Measurements from ENCODE around the gene TTLL7.

GRCh38 chr1:83958704-83959103 is 40.2 kb downstream of the TTLL7 start:
- TF ChIP-seq CTCF (IDR thresholded peaks at IDR 0.05) (no peak), POLR2A (IDR thresholded peaks at IDR 0.05; ENCODE audit: low read length) (no peak), JUN (IDR thresholded peaks at IDR 0.05) (no peak), CHD4 (IDR thresholded peaks at IDR 0.05; ENCODE audit: borderline replicate concordance) (no peak), REST (IDR thresholded peaks at IDR 0.05) (no peak), KDM5A (IDR thresholded peaks at IDR 0.05) (no peak), RCOR1 (IDR thresholded peaks at IDR 0.05; ENCODE audit: low read depth, low read length) (no peak), HOXB13 (CRISPR knock-in tag; IDR thresholded peaks at IDR 0.05; ENCODE audit: low read depth) (no peak), MYC (IDR thresholded peaks at IDR 0.05; ENCODE audit: borderline replicate concordance, low read length) (no peak)
